GM10266 (cell line): ENCODE measurements around the gene ESM1.

Experiments used
- DNase-seq: peaks from one replicate; pipeline ENCODE4 v3.0.0; 2012; ENCODE audit errors: extremely low spot score
- TF ChIP-seq, protein P1 (sequence below): IDR thresholded peaks from 2 replicates; pipeline ENCODE4 v1.5.1; 2012; ENCODE audit warnings: mild to moderate bottlenecking, low read depth; ENCODE audit not compliant: control insufficient read depth, insufficient read depth; ENCODE audit errors: missing control alignments

ESM1 gene

DNA sequence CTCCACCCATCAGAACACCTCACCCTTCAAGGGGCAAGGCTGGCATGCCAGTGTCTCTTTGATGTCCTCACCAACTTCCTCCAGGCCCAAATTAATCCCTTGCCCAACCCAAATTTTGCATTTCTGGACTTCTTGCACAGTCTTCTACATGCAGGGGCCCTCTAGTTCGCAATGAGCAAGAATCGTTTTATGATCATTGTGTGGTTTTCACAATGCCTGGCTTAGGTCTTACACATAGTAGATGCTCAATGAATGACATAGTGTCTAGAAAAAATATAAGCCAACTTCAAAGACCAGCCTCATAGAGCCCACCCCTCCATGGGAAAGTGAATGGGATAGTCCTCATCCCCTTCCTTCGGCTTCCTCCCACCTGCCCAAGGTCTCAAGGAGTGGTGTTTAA, 9.8 kb upstream of the ESM1 start:
- TF ChIP-seq, protein P1, sequence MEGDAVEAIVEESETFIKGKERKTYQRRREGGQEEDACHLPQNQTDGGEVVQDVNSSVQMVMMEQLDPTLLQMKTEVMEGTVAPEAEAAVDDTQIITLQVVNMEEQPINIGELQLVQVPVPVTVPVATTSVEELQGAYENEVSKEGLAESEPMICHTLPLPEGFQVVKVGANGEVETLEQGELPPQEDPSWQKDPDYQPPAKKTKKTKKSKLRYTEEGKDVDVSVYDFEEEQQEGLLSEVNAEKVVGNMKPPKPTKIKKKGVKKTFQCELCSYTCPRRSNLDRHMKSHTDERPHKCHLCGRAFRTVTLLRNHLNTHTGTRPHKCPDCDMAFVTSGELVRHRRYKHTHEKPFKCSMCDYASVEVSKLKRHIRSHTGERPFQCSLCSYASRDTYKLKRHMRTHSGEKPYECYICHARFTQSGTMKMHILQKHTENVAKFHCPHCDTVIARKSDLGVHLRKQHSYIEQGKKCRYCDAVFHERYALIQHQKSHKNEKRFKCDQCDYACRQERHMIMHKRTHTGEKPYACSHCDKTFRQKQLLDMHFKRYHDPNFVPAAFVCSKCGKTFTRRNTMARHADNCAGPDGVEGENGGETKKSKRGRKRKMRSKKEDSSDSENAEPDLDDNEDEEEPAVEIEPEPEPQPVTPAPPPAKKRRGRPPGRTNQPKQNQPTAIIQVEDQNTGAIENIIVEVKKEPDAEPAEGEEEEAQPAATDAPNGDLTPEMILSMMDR, result no peak
- no peak for DNase-seq

GRCh38 chr5:54994628-54995027, 9.2 kb upstream of the ESM1 start:
- TF ChIP-seq, protein P1, result no peak
- DNase-seq, result no peak

DNA sequence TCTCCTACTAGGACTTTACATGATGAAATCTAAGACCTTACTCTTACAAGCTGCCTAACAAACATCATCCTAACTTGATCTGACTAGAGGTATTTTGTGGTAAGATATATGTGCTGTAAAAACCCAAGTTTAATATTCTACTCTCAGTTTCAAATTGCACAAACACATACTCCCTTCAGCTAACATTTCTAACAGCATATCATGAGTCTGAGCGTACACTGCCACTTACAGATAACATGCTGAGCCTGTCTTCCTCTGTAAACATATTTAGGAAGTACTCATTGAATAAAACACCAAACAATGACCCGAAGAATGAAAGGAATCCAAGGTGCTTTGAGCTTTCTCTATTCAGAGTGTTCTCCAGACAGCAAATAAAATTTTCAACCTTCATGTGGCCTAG, 7.9 kb upstream of the ESM1 start:
- no peak for DNase-seq
- TF ChIP-seq, protein P1, result no peak

DNA sequence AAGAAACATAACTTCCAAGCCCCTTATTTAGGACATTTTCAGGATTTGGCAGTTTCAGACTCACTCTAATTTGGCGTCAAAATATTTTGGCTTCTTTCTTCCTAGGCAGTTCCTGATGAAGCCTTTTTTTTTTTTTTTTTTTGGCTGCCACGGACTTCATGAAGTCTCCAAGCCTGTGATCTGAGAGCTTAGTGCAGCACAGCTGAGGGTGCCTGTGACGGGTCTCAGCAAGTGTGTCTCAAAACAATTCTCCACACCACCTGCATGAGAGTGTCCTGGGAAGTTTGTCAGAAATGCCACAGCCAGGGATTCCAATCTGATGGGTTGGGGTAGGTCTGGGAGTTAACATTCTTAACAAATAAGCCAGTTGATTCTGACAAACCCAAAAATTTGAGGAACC, 6.0 kb upstream of the ESM1 start:
- no peak for DNase-seq
- TF ChIP-seq, protein P1, result no peak

GRCh38 chr5:54990841-54991258, 5.5 kb upstream of the ESM1 start:
- TF ChIP-seq, protein P1, result no peak
- DNase-seq, result no peak

DNA sequence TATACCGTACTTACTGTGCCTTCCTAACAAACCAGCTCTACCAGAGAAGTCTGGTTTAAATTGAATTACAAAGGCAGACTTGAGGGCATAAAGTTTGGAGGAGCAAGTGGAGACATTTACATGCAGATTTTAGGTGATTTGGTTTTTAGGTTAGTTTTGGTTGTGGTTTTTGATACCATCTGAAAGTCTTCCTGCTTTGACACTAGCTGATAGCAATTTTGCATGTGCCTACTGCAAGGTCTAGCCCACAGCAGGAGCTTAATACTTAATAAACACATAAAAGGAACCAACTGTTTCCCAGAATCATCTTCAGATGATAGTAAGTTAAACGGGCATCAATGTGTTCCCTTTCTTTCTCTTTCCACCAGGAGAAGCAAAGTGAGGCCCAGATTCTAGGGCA, 3.4 kb upstream of the ESM1 start:
- no peak for DNase-seq
- TF ChIP-seq, protein P1, result no peak

GRCh38 chr5:54988218-54988617, 2.8 kb upstream of the ESM1 start:
- no peak for DNase-seq
- TF ChIP-seq, protein P1, result no peak

DNA sequence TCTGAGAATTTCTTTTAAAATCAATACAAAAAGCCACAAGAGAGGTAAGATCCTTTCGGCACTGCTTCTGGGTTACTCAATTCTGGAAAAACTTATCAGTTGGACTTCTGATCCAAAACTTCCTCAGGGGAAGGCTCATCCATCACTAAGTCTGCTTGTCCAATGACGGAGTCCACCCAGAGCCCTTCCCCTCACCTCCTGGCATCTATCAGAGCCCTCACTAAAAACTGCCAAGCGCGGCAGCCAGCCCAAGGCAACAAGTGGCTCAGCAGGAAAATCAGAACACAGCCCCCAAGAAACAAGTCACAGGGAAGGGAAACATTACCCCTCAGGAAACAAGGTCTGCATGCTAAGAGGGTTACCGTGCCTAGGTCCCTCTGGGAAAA, 869 bp upstream of the ESM1 start:
- TF ChIP-seq, protein P1, result no peak
- no peak for DNase-seq
